Spleen (tissue), 11 donors: ENCODE data around the gene OLFM1. TPM values are rescaled to one million over a fixed set of nuclear protein-coding genes. Genes with fewer than 3 reads are reported as not detected.

ENCODE experiments used
- DNase-seq: peaks from one replicate; pipeline ENCODE4 v3.0.0-alpha.2; 2020
- H3K27ac ChIP-seq, 8 donors: fragments of 200-600 bp; sonication (generic) in 7 of 8; 1 replicate in 4 of 8; 2 replicates in 4 of 8; pipeline versions ENCODE4 v1.5.0 to v1.8.0; 2016 to 2021; ENCODE audit warnings: inconsistent platforms in 4 of 8, mild to moderate bottlenecking in 4 of 8, moderate library complexity in 1 of 8
- H3K27me3 ChIP-seq, 7 donors: fragments of 200-600 bp; sonication (generic) in 6 of 7; replicated peaks in 1 of 7; 1 replicate in 4 of 7; 2 replicates in 3 of 7; pipeline versions ENCODE4 v1.5.0 to v1.8.0; 2016 to 2021; ENCODE audit warnings: inconsistent platforms in 3 of 7, mild to moderate bottlenecking in 1 of 7
- H3K36me3 ChIP-seq, 6 donors: fragments of 200-600 bp; sonication (generic) in 5 of 6; 1 replicate in 4 of 6; 2 replicates in 2 of 6; pipeline versions ENCODE4 v1.5.0 to v1.8.0; 2016 to 2021; ENCODE audit warnings: inconsistent platforms in 2 of 6
- H3K4me1 ChIP-seq, 6 donors: fragments of 200-600 bp; sonication (generic) in 5 of 6; 1 replicate in 3 of 6; 2 replicates in 3 of 6; pipeline versions ENCODE4 v1.5.0 to v1.8.0; 2016 to 2021; ENCODE audit warnings: inconsistent platforms in 3 of 6
- H3K4me3 ChIP-seq, 8 donors: fragments of 200-600 bp; sonication (generic) in 7 of 8; 1 replicate in 4 of 8; 2 replicates in 4 of 8; pipeline versions ENCODE4 v1.5.0 to v1.8.0; 2016 to 2021; ENCODE audit warnings: inconsistent platforms in 4 of 8, mild to moderate bottlenecking in 4 of 8, moderate library complexity in 2 of 8
- H3K9me3 ChIP-seq, 8 donors: fragments of 200-600 bp; sonication (generic) in 7 of 8; 1 replicate in 4 of 8; 2 replicates in 4 of 8; pipeline versions ENCODE4 v1.5.0 to v1.8.0; 2016 to 2021; ENCODE audit warnings: inconsistent platforms in 4 of 8
- POLR2A ChIP-seq, 3 donors: fragments of 450-650 bp; IDR thresholded peaks; one replicate each; pipeline ENCODE4 v1.5.1; 2017; ENCODE audit warnings: antibody characterized with exemption in 3 of 3, mild to moderate bottlenecking in 1 of 3
- POLR2AphosphoS5 ChIP-seq, 3 donors: sonication (generic); formaldehyde crosslinking; IDR thresholded peaks; one replicate each; pipeline ENCODE4 v1.5.1; 2017; ENCODE audit warnings: antibody characterized with exemption in 3 of 3
- WGBS, 5 donors: extraction: QIAGEN DNeasy Blood & Tissue Kit in 3 of 5; methylation state at CpG; one replicate each; pipeline versions ENCODE4 v1.1.5 to v1.1.7; 2013 to 2018; 5-methylcytosine and 5-hydroxymethylcytosine counted together
- intact Hi-C: fragments of 100-400 bp; cut with DNase I; formaldehyde crosslinking; loops from one replicate; pipeline ENCODE4 v1.15.0; 2023; ENCODE audit warnings: low total_unique reads
- polyA plus RNA-seq, 3 donors: library from polyadenylated mRNA; stranded (reverse); fragments of 200-250 nt; gene quantifications; one replicate each; pipeline ENCODE4 v1.2.1, GENCODE V29; 2013
- total RNA-seq, 7 donors: library from RNA; depleted of rRNA in 3 of 7; stranded (reverse); fragments of >200 nt in 3 of 7; fragmentation: NEBNext Ultra II Directional in 4 of 7; extraction: Animal tissue kit (Norgen Biotek cat#: 25700) in 4 of 7; gene quantifications; one replicate each; pipeline versions ENCODE4 v1.1.0 to v1.2.1, GENCODE V29; 2016 to 2021
- TF ChIP-seq, protein P1 (sequence below), 11 experiments: fragments of 200-600 bp in 7 of 11; fragments of 450-650 bp in 4 of 11; sonication (generic) in 4 of 11; IDR thresholded peaks in 8 of 11; conservative IDR thresholded peaks in 3 of 11; 1 replicate in 7 of 11; 2 replicates in 4 of 11; pipeline versions ENCODE4 v1.4.0 to v1.8.0; 2016 to 2021; ENCODE audit warnings: antibody characterized with exemption in 11 of 11, inconsistent platforms in 4 of 11, mild to moderate bottlenecking in 1 of 11
- donor health status: healthy with polysubstance abuse.
- donor health status: DM: no; HTN: no; CAD: no; lungs with moderate emphysema.
- donor health status: DM: no; HTN: no; CAD: no.
- donor health status: Bipolar disorder and iron deficiency.
- donor health status: healthy.
- donor health status: DM: no; HTN: no; CAD: no.
- donor health status: DM: yes; HTN: yes; CAD: no.

The OLFM1 gene
- total and polyA plus RNA-seq, 10 donors, result 5.9 to 109 (median 44.7) TPM

- Histone ChIP-seq H3K27ac (no peak overlapping the region), H3K36me3 (peaks cover 0 to 24% (median 6%) of the 10 kb centered on the region in 6 donors), H3K4me1 (no peaks in the 10 kb centered on the region), H3K9me3 (no peaks in the 10 kb centered on the region), H3K4me3 (no peak overlapping the region), H3K27me3 (peaks cover 0 to 26% (median 0%) of the 10 kb centered on the region in 7 donors)
- WGBS, 5 donors, result 82 to 88% (median 85%) methylated on average over 6 of the region's 6 CpGs
- DNase-seq, result no peak
- no peak for TF ChIP-seq POLR2A (IDR thresholded peaks at IDR 0.05)
- TF ChIP-seq, protein P1, sequence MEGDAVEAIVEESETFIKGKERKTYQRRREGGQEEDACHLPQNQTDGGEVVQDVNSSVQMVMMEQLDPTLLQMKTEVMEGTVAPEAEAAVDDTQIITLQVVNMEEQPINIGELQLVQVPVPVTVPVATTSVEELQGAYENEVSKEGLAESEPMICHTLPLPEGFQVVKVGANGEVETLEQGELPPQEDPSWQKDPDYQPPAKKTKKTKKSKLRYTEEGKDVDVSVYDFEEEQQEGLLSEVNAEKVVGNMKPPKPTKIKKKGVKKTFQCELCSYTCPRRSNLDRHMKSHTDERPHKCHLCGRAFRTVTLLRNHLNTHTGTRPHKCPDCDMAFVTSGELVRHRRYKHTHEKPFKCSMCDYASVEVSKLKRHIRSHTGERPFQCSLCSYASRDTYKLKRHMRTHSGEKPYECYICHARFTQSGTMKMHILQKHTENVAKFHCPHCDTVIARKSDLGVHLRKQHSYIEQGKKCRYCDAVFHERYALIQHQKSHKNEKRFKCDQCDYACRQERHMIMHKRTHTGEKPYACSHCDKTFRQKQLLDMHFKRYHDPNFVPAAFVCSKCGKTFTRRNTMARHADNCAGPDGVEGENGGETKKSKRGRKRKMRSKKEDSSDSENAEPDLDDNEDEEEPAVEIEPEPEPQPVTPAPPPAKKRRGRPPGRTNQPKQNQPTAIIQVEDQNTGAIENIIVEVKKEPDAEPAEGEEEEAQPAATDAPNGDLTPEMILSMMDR (IDR thresholded peaks at IDR 0.05 in 8 of 11, conservative IDR thresholded peaks at IDR 0.05 in 3 of 11), result no peak
- intact Hi-C loops, result no loop called here
Measured at GRCh38 chr9:135123126-135123772, 35.8 kb downstream of the OLFM1 start.

DNA sequence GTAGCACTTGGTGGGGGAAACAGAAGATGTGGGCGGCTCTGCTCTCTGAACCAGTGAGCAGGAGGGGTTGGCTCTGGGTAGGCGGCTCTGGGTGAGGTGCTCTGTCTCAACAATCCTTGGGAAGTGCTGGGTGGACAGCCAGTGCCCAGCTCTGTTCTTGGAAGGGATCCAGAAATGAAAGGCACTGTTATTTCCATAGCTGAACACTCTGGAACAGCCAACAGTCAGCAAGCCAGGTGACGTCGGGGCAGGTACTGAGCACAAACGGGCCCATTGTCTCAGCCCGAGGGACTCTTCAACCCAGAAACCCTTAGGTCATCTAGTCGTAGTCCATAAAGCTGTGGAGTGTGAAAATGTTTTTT, 36.3 kb downstream of the OLFM1 start:
- Histone ChIP-seq H3K4me1 (no peaks in the 10 kb centered on the region), H3K9me3 (no peaks in the 10 kb centered on the region), H3K36me3 (peaks cover 0 to 24% (median 6%) of the 10 kb centered on the region in 6 donors), H3K4me3 (no peak overlapping the region), H3K27me3 (peaks cover 0 to 31% (median 0%) of the 10 kb centered on the region in 7 donors), H3K27ac (no peak overlapping the region)
- intact Hi-C loops, result no loop called here
- 79 to 83% (median 83%) methylated on average over 7 of the region's 7 CpGs for WGBS, 5 donors
- TF ChIP-seq POLR2AphosphoS5 (IDR thresholded peaks at IDR 0.05), result no peak
- TF ChIP-seq, protein P1 (IDR thresholded peaks at IDR 0.05 in 8 of 11, conservative IDR thresholded peaks at IDR 0.05 in 3 of 11), result no peak
- TF ChIP-seq POLR2A (IDR thresholded peaks at IDR 0.05), result no peak
- DNase-seq, result no peak

GRCh38 chr9:135126451-135127187, 39.2 kb downstream of the OLFM1 start:
- Histone ChIP-seq H3K27ac (no peak overlapping the region), H3K4me3 (no peak overlapping the region), H3K9me3 (peaks cover 0 to 13% (median 4%) of the 10 kb centered on the region in 8 donors), H3K36me3 (peaks cover 0 to 3% (median 0%) of the 10 kb centered on the region in 6 donors), H3K27me3 (peaks cover 0 to 33% (median 0%) of the 10 kb centered on the region in 7 donors), H3K4me1 (no peaks in the 10 kb centered on the region)
- TF ChIP-seq, protein P1 (IDR thresholded peaks at IDR 0.05 in 8 of 11, conservative IDR thresholded peaks at IDR 0.05 in 3 of 11), result no peak
- TF ChIP-seq POLR2AphosphoS5 (IDR thresholded peaks at IDR 0.05) (no peak), POLR2A (IDR thresholded peaks at IDR 0.05) (no peak)
- 81 to 88% (median 84%) methylated on average over 25 to 34 of the region's 34 CpGs for WGBS, 5 donors
- no peak for DNase-seq
- intact Hi-C loops, result no loop called here
